GM18867 (cell line): ENCODE data around the gene ZNF175.

Experiments
- ATAC-seq: cut with Tn5 transposase; IDR thresholded peaks from one replicate; pipeline ENCODE4 v1.9.1; 2021; ENCODE audit warnings: mild to moderate bottlenecking, moderate library complexity; ENCODE audit not compliant: unreplicated experiment

Gene ZNF175

GRCh38 chr19:51570962-51571575, at the start of gene ZNF175:
Gene ZNF175 (plus strand): TSS chr19:51571283. CDS start chr19:51573330, 2,047 bp downstream.
- ATAC-seq: peak; percentile 80

DNA sequence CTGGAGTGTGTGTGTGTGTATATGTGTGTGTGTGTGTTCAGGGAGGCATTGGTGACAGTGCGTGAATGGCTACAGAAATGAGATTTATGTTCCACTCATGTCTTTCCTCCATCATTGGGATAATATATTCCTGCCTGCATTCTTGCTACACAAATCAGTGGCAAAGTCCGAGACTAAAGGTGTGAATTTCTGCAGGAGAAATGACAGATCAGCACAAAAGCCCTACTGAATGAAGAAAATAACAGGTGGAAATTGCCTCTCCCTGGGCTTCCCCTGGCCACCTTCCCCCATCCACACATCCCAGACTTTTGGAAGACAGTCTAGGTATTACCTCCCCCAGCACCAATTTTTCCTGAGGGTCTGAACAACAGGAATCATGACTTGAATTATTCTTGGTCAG, 49.7 kb upstream of the ZNF175 start:
- ATAC-seq: no peak

- no peak for ATAC-seq
Measured at GRCh38 chr19:51521781-51522180, 49.3 kb upstream of the ZNF175 start.

DNA sequence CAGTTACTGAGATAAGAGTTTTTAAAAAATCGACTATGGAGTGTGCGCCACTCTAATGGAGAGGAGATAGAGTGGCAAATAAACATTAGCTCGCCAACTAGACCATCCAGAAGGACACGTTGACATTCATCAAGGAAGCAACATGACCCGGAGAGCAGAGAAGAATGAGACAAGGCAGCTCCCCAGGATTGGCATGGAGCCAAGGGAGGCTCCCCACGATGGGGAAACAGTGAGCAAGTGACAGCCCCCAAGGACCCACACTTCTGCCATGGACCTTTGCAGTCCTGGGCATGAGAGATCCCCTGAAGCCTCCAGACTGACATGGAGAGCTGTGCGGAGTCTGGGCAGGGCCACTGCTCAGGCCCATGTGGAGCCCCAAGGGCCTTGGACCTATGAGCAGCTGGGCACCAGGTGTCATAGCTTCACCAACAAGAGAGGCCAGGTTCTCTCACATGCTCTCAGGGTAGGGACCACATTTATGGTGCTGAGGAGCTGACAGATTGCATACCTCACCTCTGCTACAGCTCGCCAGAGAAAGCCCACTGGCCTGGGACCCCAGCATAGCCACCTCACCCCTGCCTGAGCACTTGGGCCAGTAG, 46.3 kb upstream of the ZNF175 start:
- no peak for ATAC-seq

- ATAC-seq: no peak
Measured at GRCh38 chr19:51525651-51526050, 45.4 kb upstream of the ZNF175 start.

DNA sequence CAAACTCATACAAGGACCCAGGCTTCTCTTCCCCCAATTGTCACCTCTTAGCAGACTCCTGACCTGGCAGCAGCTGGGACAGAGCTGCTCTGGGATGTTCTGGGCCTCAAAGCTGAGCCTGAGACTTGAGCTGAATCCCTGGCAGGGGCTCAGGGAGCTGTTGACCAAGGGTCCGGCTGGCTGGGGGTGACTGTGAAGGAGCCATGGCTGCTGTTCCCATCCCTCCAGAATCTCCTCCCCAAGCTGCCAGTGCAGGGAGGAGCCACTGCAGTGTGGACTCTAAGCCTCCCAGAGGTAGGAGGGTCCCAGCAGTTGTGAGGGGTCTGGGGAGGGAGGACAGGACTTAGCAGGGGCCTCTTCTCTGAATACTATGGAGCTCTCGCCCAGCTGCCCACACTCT, 41.8 kb upstream of the ZNF175 start:
- ATAC-seq: no peak

DNA sequence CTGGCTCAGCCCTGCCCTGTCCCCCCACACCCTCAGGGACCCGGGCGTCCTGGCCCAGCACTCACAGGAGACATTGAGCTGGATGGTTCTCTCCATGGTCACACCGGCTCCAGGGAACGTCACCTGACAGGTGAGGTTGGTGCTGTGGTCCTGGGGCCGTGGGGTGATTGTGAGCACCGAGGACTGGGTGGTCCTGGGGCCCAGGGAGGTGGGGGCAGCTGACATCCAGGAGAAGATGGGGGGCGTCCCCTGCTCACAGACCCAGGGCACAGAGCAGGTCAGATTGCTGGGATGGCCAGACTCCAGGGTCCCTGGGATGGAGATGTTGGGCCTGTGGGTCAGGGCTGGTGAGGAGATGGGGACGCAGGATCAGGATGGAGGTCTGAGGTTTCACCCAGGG, 40.5 kb upstream of the ZNF175 start:
- ATAC-seq: no peak

DNA sequence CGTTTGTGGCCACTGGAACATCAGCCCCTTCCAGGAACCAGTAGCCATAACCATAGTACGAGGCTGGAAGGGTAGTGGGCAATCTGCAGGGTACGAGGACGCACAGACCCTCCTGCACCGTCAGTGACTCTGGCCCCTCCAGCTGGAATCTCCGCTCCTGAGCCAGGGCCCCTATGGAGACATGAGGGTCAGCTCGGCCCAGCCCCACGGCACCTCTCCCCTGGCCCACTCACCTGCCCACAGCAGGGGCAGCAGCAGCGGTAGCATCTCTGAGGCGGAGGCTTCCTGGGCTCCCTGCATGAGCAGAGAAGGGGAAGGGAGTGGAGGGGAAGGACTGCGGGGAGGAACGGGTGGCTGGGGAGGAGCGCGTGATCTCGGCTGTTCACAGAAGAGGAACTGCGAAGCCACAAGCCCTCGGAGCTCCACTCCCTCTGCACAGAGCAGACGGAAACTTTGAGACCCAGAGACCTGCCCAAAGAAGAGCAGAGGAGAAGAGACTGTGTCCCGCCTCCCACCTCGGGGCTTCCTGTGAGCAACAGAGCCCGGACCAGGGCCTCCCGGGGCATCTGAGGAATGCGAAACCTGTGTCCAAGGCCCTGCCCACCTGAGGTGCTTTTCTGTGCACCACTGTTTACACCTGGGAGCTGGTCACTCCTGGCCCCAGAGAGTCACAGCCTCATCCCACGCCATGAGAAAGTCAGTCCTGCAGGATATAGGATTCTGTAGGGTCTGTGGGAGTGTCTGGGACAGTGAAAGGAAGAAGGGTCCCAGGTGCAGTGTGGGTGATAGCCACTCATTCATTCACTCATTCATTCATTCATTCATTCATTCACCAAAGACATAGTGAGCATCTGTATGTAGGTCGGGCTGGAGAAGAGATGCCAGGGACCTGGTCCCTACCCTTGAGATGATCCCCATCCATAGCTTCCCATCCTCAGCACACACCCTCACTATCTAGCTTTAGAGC, 39.5 kb upstream of the ZNF175 start, which contains the start of gene SIGLEC6:
SIGLEC6 (minus strand) TSS at position 322 of the 967 bp plus-strand sequence; CDS start at position 300, 22 bp downstream.
- peak; percentile 74 for ATAC-seq

- no peak for ATAC-seq
Measured at GRCh38 chr19:51535535-51535934, 35.5 kb upstream of the ZNF175 start.

DNA sequence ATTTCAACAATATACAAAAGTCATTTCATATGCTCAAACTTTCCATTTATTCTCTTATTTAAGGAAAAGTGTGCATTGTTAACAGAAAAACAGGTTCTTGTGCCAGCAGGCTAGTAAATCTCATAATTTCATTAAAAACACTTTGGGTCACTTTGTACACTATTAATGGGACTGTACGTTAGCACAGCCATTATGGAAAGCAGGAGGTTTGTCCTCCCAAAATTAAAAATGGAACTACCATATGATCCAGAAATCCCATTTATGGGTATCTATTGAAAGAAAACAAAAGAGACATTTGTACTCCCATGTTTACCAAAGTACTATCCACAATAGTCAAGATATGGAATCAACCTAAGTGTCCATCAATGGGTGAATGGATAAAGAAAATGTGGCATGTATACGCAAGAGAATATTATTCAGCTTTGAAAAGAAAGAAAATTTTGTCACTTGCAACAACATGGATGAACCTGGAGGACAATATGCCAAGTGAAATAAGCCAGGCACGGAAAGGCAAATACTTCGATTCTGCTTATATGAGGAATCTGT, 31.2 kb upstream of the ZNF175 start:
- no peak for ATAC-seq

GRCh38 chr19:51541458-51542357, 29.4 kb upstream of the ZNF175 start:
- no peak for ATAC-seq

DNA sequence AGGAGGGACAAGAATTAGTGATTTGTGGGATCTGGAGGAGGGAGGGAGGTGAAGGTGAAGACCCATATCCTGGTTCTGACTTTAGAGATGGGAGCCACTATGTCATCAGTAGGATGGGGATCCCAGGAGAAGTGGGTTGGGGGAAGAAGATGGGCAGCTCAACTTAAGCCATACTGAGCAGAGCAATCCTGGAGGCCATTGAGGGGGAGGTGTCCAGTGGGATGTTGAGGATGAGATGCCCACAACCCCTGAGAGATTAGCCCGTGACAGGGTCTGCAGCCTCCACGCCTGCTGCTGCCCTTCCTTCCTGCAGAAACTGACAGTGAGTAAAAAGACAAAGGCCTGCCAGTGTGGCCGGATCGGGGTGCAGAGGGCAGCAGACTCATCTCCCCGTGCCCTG, 28.4 kb upstream of the ZNF175 start:
- ATAC-seq: no peak

- ATAC-seq: no peak
Measured at GRCh38 chr19:51544038-51544437, 27.0 kb upstream of the ZNF175 start.

- no peak for ATAC-seq
Measured at GRCh38 chr19:51546107-51546649, 24.9 kb upstream of the ZNF175 start.

- no peak for ATAC-seq
Measured at GRCh38 chr19:51546650-51547396, 24.3 kb upstream of the ZNF175 start.

DNA sequence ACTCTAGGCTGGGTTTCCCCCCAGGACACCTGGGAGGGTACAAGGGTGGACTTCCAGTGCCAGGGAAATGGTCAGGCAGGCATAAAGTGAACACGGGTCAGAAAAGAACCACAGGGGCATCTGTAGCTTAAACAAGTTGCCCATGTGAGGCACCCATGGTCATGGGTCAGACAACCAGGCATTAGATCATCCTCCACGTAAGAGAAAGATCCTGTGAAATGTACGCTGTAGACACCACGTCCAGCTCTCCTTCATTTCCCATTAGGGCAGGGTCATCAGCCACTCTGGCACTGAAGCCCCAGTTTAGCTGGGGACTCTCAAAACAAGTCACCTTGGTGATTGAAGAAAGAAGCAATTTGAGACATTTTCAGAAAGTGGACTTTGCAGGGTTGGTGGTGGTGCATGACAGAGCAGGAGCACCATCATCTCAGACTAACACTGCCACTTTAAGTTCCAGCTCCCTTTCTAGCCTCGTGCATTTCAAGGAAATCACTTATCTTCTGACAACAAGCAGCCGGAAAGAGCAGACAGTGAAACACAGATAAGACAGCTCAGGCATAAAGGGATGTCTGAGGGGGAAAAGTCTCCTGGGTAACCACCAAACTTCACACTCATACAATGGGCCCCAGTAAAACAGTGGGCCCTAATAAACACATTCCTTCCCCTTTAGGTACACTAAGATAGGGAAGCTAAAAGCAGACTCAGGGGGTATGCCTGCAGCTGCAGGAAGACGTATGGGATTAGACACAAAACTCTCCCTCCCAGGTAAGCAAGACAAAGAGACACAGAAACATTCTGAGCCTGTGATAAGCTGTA, 23.5 kb upstream of the ZNF175 start:
- ATAC-seq: no peak

GRCh38 chr19:51548213-51548651, 22.9 kb upstream of the ZNF175 start:
- ATAC-seq: no peak

GRCh38 chr19:51548891-51549305, 22.2 kb upstream of the ZNF175 start:
- ATAC-seq: no peak
